Sigmoid colon (tissue), 7 donors: ENCODE results near the gene LRGUK. TPM values are rescaled to one million over a fixed set of nuclear protein-coding genes. Genes with fewer than 3 reads are reported as not detected.

Experiments used
- polyA plus RNA-seq, 3 donors: library from polyadenylated mRNA; stranded (reverse); fragments of 200-250 nt; gene quantifications; one replicate each; pipeline ENCODE4 v1.2.3, GENCODE V29; 2013
- total RNA-seq, 4 donors: library from RNA; depleted of rRNA; stranded (reverse); fragments of >200 nt; gene quantifications; one replicate each; pipeline ENCODE4 v1.1.0, GENCODE V29; 2016
- donor health status: healthy with polysubstance abuse.
- donor health status: Bipolar disorder and iron deficiency.
- donor health status: healthy.

LRGUK gene
- total and polyA plus RNA-seq, 7 donors, result 0.03 to 0.71 (median 0.33) TPM; not detected in 2

Other genes starting within 250 kb of the LRGUK start
- gene SLC35B4, start 189.6 kb downstream of the LRGUK start, total RNA-seq, result 1 to 10 TPM; 6.1 to 9.4 (median 7.6) TPM
- gene SLC35B4, start 189.6 kb downstream of the LRGUK start, polyA plus RNA-seq, result 1 to 10 TPM; 2.4 to 3.8 (median 2.8) TPM